HepG2 (cell line): ENCODE measurements around the gene PRKCE. TPM values are rescaled to one million over a fixed set of nuclear protein-coding genes. Genes with fewer than 3 reads are reported as not detected.

ENCODE experiments used
- HOXA3 ChIP-seq: sonication (generic); formaldehyde crosslinking; IDR thresholded peaks from 2 replicates; pipeline ENCODE4 v1.5.0; 2020; ENCODE audit warnings: missing genetic modification reagents
- MIER3 ChIP-seq: IDR thresholded peaks from 2 replicates; pipeline ENCODE4 v1.6.1; 2016; ENCODE audit warnings: missing compliant biosample characterization, borderline replicate concordance
- MTA1 ChIP-seq: sonication (generic); formaldehyde crosslinking; IDR thresholded peaks from 2 replicates; pipeline ENCODE4 v1.4.0; 2020; ENCODE audit warnings: missing genetic modification reagents, mild to moderate bottlenecking, borderline replicate concordance
- POLR2AphosphoS5 ChIP-seq: IDR thresholded peaks from 2 replicates; pipeline ENCODE4 v1.6.1; 2012; ENCODE audit warnings: low read depth, low read length
- SIN3B ChIP-seq: fragments of 150-350 bp; IDR thresholded peaks from 2 replicates; pipeline ENCODE4 v1.6.1; 2014; ENCODE audit warnings: low read length
- ZNF274 ChIP-seq: sonication (generic); formaldehyde crosslinking; IDR thresholded peaks from 2 replicates; pipeline ENCODE4 v1.5.1; 2020; ENCODE audit warnings: mild to moderate bottlenecking, missing genetic modification reagents
- ZNF326 ChIP-seq: sonication (generic); formaldehyde crosslinking; IDR thresholded peaks from 2 replicates; pipeline ENCODE4 v1.4.0; 2020; ENCODE audit warnings: missing genetic modification reagents, borderline replicate concordance
- ZSCAN25 ChIP-seq: sonication (generic); formaldehyde crosslinking; IDR thresholded peaks from 2 replicates; pipeline ENCODE4 v1.8.0; 2022; ENCODE audit warnings: mild to moderate bottlenecking, missing genetic modification reagents
- polyA plus RNA-seq, 8 experiments: library from polyadenylated mRNA; depleted of rRNA in 3 of 8; stranded (reverse) in 7 of 8; unstranded in 1 of 8; fragments of >200 nt; fragmentation: Illumina TruSeq in 4 of 8; extraction: Trizol in 4 of 8; gene quantifications; 2 replicates each; pipeline versions ENCODE4 v1.2.1 to v1.2.3, GENCODE V29; 2011 to 2016; ENCODE audit warnings: low read depth in 4 of 8, missing spikeins in 1 of 8, mixed read lengths in 1 of 8; ENCODE audit not compliant: insufficient read depth in 1 of 8
- total RNA-seq, 5 experiments: library from RNA; depleted of rRNA; stranded (reverse); fragments of >200 nt; fragmentation: Illumina TruSeq; extraction: Trizol; gene quantifications; 2 replicates each; pipeline ENCODE4 v1.2.3, GENCODE V29; 2016; ENCODE audit warnings: low read depth in 1 of 5
- TF ChIP-seq, protein P1 (sequence below): IDR thresholded peaks from 2 replicates; pipeline ENCODE4 v1.6.1; 2016; ENCODE audit warnings: low read depth, missing genetic modification reagents, missing compliant biosample characterization

The PRKCE gene
- total and polyA plus RNA-seq, 2 of the 13 experiments (the other 11 are each of a cell fraction or from before 2014, with no cell fraction given): 1.0 to 3.9 TPM

DNA sequence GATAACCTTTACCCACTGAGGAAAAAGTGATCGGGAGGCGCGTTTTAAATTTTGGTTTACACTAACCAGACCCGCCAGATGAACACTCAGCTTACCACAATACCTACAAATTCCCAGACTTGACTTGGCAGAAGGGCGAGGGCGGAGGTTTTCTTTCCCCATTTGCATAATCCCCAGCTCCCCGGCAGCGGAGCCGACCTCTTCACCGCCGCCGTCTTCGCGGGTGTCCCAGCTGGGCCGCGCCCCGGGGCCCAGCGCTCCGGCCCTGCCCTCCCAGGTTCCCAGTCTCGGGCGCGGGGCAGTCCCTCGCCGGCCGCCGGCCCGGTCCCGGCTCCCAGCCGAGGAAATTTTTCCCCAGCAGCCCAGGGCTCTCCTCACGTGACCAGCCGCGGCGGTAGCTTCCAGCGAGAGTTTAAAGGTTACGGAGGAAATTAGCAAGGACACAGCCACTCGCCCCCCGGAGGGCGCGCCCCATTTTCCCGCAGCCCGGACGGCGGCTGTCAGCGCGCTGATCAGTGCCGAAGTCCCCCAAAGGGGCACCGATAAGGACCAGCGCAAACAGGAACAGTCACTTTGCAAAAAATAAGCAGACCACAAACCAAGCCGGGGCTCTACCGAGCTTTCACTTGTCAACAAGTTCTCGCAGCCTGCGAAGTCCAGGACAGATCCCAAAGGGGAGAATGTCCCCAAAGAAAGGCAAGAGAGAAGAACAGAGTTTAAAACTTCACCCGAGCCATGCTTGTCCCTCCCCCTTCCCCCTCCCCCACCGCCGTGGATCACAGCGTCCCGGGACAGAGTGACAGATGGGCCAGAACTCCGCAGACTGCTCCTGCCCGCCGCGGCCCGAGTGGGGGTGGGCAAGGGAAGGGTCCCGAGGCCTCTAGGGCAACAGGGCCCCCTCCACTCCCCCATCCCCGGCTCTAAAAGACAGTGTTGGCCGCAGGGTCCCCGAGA is 1.3 kb upstream of the PRKCE start (continued):
- peak; percentile 29; the same call in 1 of the 2 replicates for TF ChIP-seq MTA1 (CRISPR knock-in tag)
- no peak for TF ChIP-seq ZNF326 (CRISPR knock-in tag)
- peak; percentile 5; the same call in 1 of the 2 replicates for TF ChIP-seq ZSCAN25 (CRISPR knock-in tag)
- TF ChIP-seq, protein P1, sequence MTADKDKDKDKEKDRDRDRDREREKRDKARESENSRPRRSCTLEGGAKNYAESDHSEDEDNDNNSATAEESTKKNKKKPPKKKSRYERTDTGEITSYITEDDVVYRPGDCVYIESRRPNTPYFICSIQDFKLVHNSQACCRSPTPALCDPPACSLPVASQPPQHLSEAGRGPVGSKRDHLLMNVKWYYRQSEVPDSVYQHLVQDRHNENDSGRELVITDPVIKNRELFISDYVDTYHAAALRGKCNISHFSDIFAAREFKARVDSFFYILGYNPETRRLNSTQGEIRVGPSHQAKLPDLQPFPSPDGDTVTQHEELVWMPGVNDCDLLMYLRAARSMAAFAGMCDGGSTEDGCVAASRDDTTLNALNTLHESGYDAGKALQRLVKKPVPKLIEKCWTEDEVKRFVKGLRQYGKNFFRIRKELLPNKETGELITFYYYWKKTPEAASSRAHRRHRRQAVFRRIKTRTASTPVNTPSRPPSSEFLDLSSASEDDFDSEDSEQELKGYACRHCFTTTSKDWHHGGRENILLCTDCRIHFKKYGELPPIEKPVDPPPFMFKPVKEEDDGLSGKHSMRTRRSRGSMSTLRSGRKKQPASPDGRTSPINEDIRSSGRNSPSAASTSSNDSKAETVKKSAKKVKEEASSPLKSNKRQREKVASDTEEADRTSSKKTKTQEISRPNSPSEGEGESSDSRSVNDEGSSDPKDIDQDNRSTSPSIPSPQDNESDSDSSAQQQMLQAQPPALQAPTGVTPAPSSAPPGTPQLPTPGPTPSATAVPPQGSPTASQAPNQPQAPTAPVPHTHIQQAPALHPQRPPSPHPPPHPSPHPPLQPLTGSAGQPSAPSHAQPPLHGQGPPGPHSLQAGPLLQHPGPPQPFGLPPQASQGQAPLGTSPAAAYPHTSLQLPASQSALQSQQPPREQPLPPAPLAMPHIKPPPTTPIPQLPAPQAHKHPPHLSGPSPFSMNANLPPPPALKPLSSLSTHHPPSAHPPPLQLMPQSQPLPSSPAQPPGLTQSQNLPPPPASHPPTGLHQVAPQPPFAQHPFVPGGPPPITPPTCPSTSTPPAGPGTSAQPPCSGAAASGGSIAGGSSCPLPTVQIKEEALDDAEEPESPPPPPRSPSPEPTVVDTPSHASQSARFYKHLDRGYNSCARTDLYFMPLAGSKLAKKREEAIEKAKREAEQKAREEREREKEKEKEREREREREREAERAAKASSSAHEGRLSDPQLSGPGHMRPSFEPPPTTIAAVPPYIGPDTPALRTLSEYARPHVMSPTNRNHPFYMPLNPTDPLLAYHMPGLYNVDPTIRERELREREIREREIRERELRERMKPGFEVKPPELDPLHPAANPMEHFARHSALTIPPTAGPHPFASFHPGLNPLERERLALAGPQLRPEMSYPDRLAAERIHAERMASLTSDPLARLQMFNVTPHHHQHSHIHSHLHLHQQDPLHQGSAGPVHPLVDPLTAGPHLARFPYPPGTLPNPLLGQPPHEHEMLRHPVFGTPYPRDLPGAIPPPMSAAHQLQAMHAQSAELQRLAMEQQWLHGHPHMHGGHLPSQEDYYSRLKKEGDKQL (CRISPR knock-in tag): 0 out of 2 replicates have a peak, but pooled peaks have one; percentile 28
- TF ChIP-seq MIER3: 0 out of 2 replicates have a peak, but pooled peaks have one; percentile 29
- TF ChIP-seq SIN3B: no peak
- peak; percentile 58; the same call in 1 of the 2 replicates for TF ChIP-seq HOXA3 (CRISPR knock-in tag)
- no peak for TF ChIP-seq ZNF274 (CRISPR knock-in tag)
- TF ChIP-seq POLR2AphosphoS5: 0 out of 2 replicates have a peak, but pooled peaks have one; percentile 35
